ENCODE data around the gene STUM.
"Not testable (repeated sequence)": the region's sequence is repeated elsewhere in the genome, so short reads cannot be mapped to it uniquely, and the experiment has no call there.

The STUM gene

GRCh38 chr1:226578946-226579578 lies 30.5 kb downstream of the STUM start:
- DNase-seq (ENCODE audit: extremely low spot score, insufficient read length, low read depth) (no peak), FAIRE-seq (no peak)

- FAIRE-seq (no peak), DNase-seq (ENCODE audit: extremely low spot score, insufficient read length, low read depth) (no peak)
Measured at GRCh38 chr1:226579781-226580323, 31.3 kb downstream of the STUM start.

- no peak for DNase-seq (ENCODE audit: extremely low spot score, insufficient read length, low read depth)
- no peak for FAIRE-seq
Measured at GRCh38 chr1:226580625-226581270, 32.2 kb downstream of the STUM start.

GRCh38 chr1:226581650-226582330 lies 33.2 kb downstream of the STUM start:
- FAIRE-seq (no peak), DNase-seq (ENCODE audit: extremely low spot score, insufficient read length, low read depth) (no peak)

- FAIRE-seq (no peak), DNase-seq (ENCODE audit: extremely low spot score, insufficient read length, low read depth) (no peak)
Measured at GRCh38 chr1:226582966-226583365, 34.4 kb downstream of the STUM start.

- DNase-seq (ENCODE audit: extremely low spot score, insufficient read length, low read depth) (no peak), FAIRE-seq (no peak)
Measured at GRCh38 chr1:226584164-226584563, 35.6 kb downstream of the STUM start.

GRCh38 chr1:226586116-226586515 lies 37.6 kb downstream of the STUM start:
- FAIRE-seq, result no peak
- no peak for DNase-seq (ENCODE audit: extremely low spot score, insufficient read length, low read depth)

GRCh38 chr1:226586650-226587422 lies 38.3 kb downstream of the STUM start:
- no peak for FAIRE-seq
- DNase-seq (ENCODE audit: extremely low spot score, insufficient read length, low read depth), result no peak

GRCh38 chr1:226588484-226588883 lies 39.9 kb downstream of the STUM start:
- FAIRE-seq (no peak), DNase-seq (ENCODE audit: extremely low spot score, insufficient read length, low read depth) (no peak)

GRCh38 chr1:226589008-226589733 lies 40.6 kb downstream of the STUM start:
- FAIRE-seq, result no peak
- DNase-seq (ENCODE audit: extremely low spot score, insufficient read length, low read depth), result no peak

GRCh38 chr1:226590614-226591013 lies 42.0 kb downstream of the STUM start:
- FAIRE-seq, result no peak

GRCh38 chr1:226593541-226593940 lies 45.0 kb downstream of the STUM start:
- FAIRE-seq (no peak), DNase-seq (ENCODE audit: extremely low spot score, insufficient read length, low read depth) (no peak)

More at GRCh38 chr1:226590614-226591013, 42.0 kb downstream of the STUM start:
- no peak for DNase-seq (ENCODE audit: extremely low spot score, insufficient read length, low read depth)

GRCh38 chr1:226596531-226597165 lies 48.1 kb downstream of the STUM start:
- DNase-seq (ENCODE audit: extremely low spot score, insufficient read length, low read depth) (no peak), FAIRE-seq (no peak)

- FAIRE-seq (no peak), DNase-seq (ENCODE audit: extremely low spot score, insufficient read length, low read depth) (no peak)
Measured at GRCh38 chr1:226597616-226598454, 49.3 kb downstream of the STUM start.

GRCh38 chr1:226598455-226598849 lies 49.9 kb downstream of the STUM start:
- DNase-seq (ENCODE audit: extremely low spot score, insufficient read length, low read depth), result no peak
- FAIRE-seq, result no peak

GRCh38 chr1:226598955-226599354 lies 50.4 kb downstream of the STUM start:
- FAIRE-seq; DNase-seq (ENCODE audit: extremely low spot score, insufficient read length, low read depth): not testable (repeated sequence)

- FAIRE-seq (no peak), DNase-seq (ENCODE audit: extremely low spot score, insufficient read length, low read depth) (no peak)
Measured at GRCh38 chr1:226599636-226600238, 51.2 kb downstream of the STUM start.

GRCh38 chr1:226600254-226600653 lies 51.7 kb downstream of the STUM start:
- FAIRE-seq (no peak), DNase-seq (ENCODE audit: extremely low spot score, insufficient read length, low read depth) (no peak)
